CD8-positive, alpha-beta memory T cell (primary cell): ENCODE data around the gene GALNS. TPM values are rescaled to one million over a fixed set of nuclear protein-coding genes. Genes with fewer than 3 reads are reported as not detected.

Source experiments
- CTCF ChIA-PET: fragments of 350-600 bp; sonication (Branson Sonifier 250); formaldehyde crosslinking; loops from one replicate; lab custom pipeline; 2021; ENCODE audit warnings: antibody characterized with exemption; lab: Charles Lee
- POLR2A ChIA-PET: fragments of 350-600 bp; sonication (Branson Sonifier 250); formaldehyde crosslinking; loops from one replicate; lab custom pipeline; 2021; ENCODE audit warnings: antibody characterized with exemption; lab: Charles Lee
- DNase-seq, 5 donors: peaks; one replicate each; pipeline versions ENCODE4 v3.0.0 to v3.0.0-alpha.2; 2020 to 2022; ENCODE audit warnings: mixed read lengths in 1 of 5
- H3K27ac ChIP-seq: one replicate; pipeline ENCODE4 v1.7.0; 2013; ENCODE audit warnings: low read depth, mild to moderate bottlenecking, low read length, moderate library complexity
- H3K27me3 ChIP-seq: 2 replicates; pipeline ENCODE4 v1.7.0; 2013; ENCODE audit warnings: low read length, mild to moderate bottlenecking; ENCODE audit not compliant: insufficient read depth, poor library complexity, severe bottlenecking
- H3K36me3 ChIP-seq: 2 replicates; pipeline ENCODE4 v1.7.0; 2013; ENCODE audit warnings: mild to moderate bottlenecking, low read length, moderate library complexity; ENCODE audit not compliant: insufficient read depth
- H3K4me1 ChIP-seq: 2 replicates; pipeline ENCODE4 v1.7.0; 2013; ENCODE audit warnings: mild to moderate bottlenecking, low read length, moderate library complexity; ENCODE audit not compliant: insufficient read depth
- H3K4me3 ChIP-seq: 2 replicates; pipeline ENCODE4 v1.7.0; 2013; ENCODE audit warnings: mild to moderate bottlenecking, low read length
- H3K9me3 ChIP-seq: 2 replicates; pipeline ENCODE4 v1.7.0; 2013; ENCODE audit warnings: mild to moderate bottlenecking, low read length
- H3K27ac Mint-ChIP-seq, 8 donors: one replicate each; pipeline ENCODE4 v1.8.0; 2020 to 2021; ENCODE audit warnings: mixed read lengths in 8 of 8, mild to moderate bottlenecking in 6 of 8, inconsistent platforms in 3 of 8, moderate library complexity in 3 of 8
- H3K27me3 Mint-ChIP-seq, 2 donors: one replicate each; pipeline ENCODE4 v1.8.0; 2020 to 2021; ENCODE audit warnings: mixed read lengths in 2 of 2, mild to moderate bottlenecking in 1 of 2, moderate library complexity in 1 of 2
- H3K36me3 Mint-ChIP-seq, 3 donors: one replicate each; pipeline ENCODE4 v1.8.0; 2020 to 2021; ENCODE audit warnings: mixed read lengths in 3 of 3, inconsistent platforms in 1 of 3, mild to moderate bottlenecking in 1 of 3
- H3K4me1 Mint-ChIP-seq, 3 donors: one replicate each; pipeline ENCODE4 v1.8.0; 2020 to 2021; ENCODE audit warnings: mixed read lengths in 3 of 3, inconsistent platforms in 1 of 3, mild to moderate bottlenecking in 1 of 3
- H3K4me3 Mint-ChIP-seq, 7 donors: one replicate each; pipeline ENCODE4 v1.8.0; 2020 to 2021; ENCODE audit warnings: mixed read lengths in 7 of 7, mild to moderate bottlenecking in 6 of 7, moderate library complexity in 4 of 7, inconsistent platforms in 2 of 7
- H3K9me3 Mint-ChIP-seq, 5 donors: one replicate each; pipeline ENCODE4 v1.8.0; 2020 to 2022; ENCODE audit warnings: mixed read lengths in 5 of 5, mild to moderate bottlenecking in 3 of 5, moderate library complexity in 2 of 5, inconsistent platforms in 1 of 5
- polyA plus RNA-seq: library from polyadenylated mRNA; unstranded; fragments of 300-500 nt; fragmentation: Illumina TruSeq; gene quantifications from one replicate; pipeline ENCODE4 v1.2.3, GENCODE V29; 2021
- total RNA-seq, 2 experiments: library from RNA; stranded (reverse); gene quantifications; one replicate each; pipeline ENCODE4 v1.2.3, GENCODE V29; 2021

GALNS gene
- total and polyA plus RNA-seq, 3 experiments from 2014 or later = 13.0 to 22.5 (median 19.2) TPM

DNA sequence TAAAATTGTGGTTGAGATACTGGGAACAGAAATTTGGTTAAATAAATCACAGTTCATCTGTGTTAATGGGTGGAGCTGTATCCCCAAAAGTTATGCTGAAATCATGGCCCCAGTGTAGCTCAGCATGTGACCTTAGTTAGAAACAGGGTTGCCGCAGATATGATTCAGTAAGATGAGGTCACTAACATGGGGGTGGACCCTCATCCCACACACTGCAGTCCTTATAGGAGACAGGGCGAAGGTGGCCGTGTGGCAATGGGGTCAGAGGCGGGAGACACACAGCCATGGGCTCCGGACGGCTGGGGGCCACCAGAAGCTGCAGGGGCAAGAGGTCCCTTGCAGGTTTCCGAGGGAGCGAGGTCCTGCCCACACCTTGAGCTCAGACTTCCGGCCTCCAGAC is 10.7 kb downstream of the GALNS start:
- Mint-ChIP-seq H3K9me3 (no peaks in the 10 kb centered on the region), H3K27ac (no peak overlapping the region), H3K36me3 (peaks cover 0 to 41% (median 0%) of the 10 kb centered on the region in 3 donors), H3K27me3 (no peaks in the 10 kb centered on the region), H3K4me1 (peaks cover 0 to 7% (median 0%) of the 10 kb centered on the region in 3 donors), H3K4me3 (no peak overlapping the region)
- Histone ChIP-seq H3K36me3 (no peaks in the 10 kb centered on the region), H3K4me1 (no peaks in the 10 kb centered on the region), H3K4me3 (no peak overlapping the region), H3K9me3 (no peaks in the 10 kb centered on the region), H3K27me3 (no peaks in the 10 kb centered on the region), H3K27ac (no peak overlapping the region)
- ChIA-PET POLR2A (interaction anchor here (0.7 to 0.9 kb wide), 2 partner anchors 33 to 84 kb away, joined by 3 to 9 read pairs; no protein-coding TSS in a partner anchor), CTCF (no interaction called here)
- DNase-seq = no peak

DNA sequence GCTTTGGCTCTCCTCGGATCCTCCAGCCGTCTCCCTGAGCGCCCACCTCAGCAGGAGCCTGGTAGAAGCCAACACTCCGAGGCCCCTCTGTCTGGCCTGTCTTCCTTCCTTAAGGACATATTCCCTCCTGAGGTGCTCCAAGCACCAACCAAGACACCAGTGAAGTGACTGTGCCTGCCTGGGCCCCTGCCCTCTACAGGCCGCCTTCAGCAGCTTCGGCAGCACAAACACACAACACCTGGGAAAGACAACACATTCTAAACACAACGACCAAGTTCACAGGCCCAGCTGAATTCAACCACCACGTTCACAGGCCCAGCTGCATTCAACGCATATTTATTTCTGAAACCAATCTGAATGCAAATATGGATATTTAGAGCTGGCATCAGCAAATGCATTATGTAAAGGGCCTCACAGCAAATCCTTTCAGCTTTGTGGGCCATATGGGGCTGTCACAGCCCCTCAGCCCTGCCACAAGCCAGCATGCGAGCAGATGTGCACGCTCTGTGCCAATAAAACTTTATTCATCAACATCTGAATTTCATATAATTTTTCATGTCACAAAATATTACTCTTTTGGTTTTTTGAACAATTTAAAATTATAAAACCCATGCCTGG is 12.2 kb downstream of the GALNS start:
- no peak for DNase-seq
- H3K27me3 Mint-ChIP-seq = no peaks in the 10 kb centered on the region
- ChIA-PET POLR2A (no interaction called here), CTCF (no interaction called here)
- no peak overlapping the region for H3K4me3 ChIP-seq
- no peaks in the 10 kb centered on the region for H3K4me1 ChIP-seq
- H3K9me3 ChIP-seq = no peaks in the 10 kb centered on the region
- no peak overlapping the region for H3K27ac ChIP-seq
- no peak overlapping the region for H3K4me3 Mint-ChIP-seq
- H3K4me1 Mint-ChIP-seq = peaks cover 0 to 7% (median 0%) of the 10 kb centered on the region in 3 donors
- H3K36me3 Mint-ChIP-seq = peaks cover 0 to 43% (median 3%) of the 10 kb centered on the region in 3 donors
- H3K27me3 ChIP-seq = no peaks in the 10 kb centered on the region
- H3K36me3 ChIP-seq = no peaks in the 10 kb centered on the region
- H3K9me3 Mint-ChIP-seq = no peaks in the 10 kb centered on the region
- no peak overlapping the region for H3K27ac Mint-ChIP-seq

DNA sequence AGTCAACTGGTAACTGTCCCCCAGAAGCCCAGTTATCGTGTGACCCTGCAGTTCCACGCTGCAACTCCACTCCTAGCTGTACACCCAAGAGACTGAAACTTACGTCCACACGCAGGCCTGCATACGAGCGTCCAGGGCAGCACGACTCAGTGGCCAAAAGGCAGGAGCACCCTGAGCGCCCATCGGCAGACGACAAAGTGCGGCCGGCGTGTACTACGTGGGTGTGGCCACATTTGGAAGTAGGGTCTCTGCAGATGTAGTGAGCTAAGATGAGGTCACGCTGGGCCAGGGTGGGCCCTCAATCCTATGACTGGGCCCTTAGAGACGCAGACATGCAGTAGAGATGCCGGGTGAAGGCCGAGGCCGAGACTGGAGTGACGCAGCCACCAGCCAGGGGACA is 13.5 kb downstream of the GALNS start:
- DNase-seq = no peak
- no peak overlapping the region for H3K4me3 Mint-ChIP-seq

DNA sequence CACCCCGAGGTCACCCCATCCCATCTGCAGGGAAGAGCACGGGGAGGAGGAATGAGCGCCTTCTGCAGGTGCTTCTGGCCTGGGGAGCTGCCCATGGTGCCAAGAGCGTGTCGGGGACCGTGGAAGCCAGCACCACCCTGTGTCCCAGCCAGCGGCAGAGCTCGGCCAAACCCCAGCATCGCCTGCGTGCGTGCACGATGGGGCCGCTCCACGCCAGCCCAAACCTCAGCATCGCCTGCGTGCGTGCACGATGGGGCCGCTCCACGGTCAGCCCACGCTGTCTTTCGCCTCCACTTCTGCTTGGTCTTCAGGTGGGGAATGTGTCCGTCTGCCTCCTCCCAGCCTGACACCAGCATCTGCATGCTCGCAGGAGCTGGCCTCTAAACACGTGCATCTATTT is 13.9 kb downstream of the GALNS start:
- Mint-ChIP-seq H3K27me3 (no peaks in the 10 kb centered on the region), H3K4me3 (no peak overlapping the region), H3K9me3 (no peaks in the 10 kb centered on the region), H3K27ac (peak overlapping the region in 1 of 8 donors; percentile 32), H3K4me1 (peaks cover 0 to 7% (median 0%) of the 10 kb centered on the region in 3 donors), H3K36me3 (peaks cover 0 to 43% (median 3%) of the 10 kb centered on the region in 3 donors)
- Histone ChIP-seq H3K36me3 (no peaks in the 10 kb centered on the region), H3K4me1 (no peaks in the 10 kb centered on the region), H3K9me3 (no peaks in the 10 kb centered on the region), H3K27ac (no peak overlapping the region), H3K4me3 (no peak overlapping the region), H3K27me3 (no peaks in the 10 kb centered on the region)
- ChIA-PET POLR2A (no interaction called here), CTCF (no interaction called here)
- no peak for DNase-seq

More for the DNA sequence above, 13.5 kb downstream of the GALNS start:
- Histone ChIP-seq H3K27me3 (no peaks in the 10 kb centered on the region), H3K4me1 (no peaks in the 10 kb centered on the region), H3K4me3 (no peak overlapping the region), H3K9me3 (no peaks in the 10 kb centered on the region), H3K36me3 (no peaks in the 10 kb centered on the region), H3K27ac (no peak overlapping the region)
- Mint-ChIP-seq H3K27ac (peak overlapping the region in 1 of 8 donors; percentile 32), H3K27me3 (no peaks in the 10 kb centered on the region), H3K36me3 (peaks cover 0 to 46% (median 3%) of the 10 kb centered on the region in 3 donors), H3K4me1 (peaks cover 0 to 7% (median 0%) of the 10 kb centered on the region in 3 donors), H3K9me3 (no peaks in the 10 kb centered on the region)
- ChIA-PET POLR2A (no interaction called here), CTCF (no interaction called here)

DNA sequence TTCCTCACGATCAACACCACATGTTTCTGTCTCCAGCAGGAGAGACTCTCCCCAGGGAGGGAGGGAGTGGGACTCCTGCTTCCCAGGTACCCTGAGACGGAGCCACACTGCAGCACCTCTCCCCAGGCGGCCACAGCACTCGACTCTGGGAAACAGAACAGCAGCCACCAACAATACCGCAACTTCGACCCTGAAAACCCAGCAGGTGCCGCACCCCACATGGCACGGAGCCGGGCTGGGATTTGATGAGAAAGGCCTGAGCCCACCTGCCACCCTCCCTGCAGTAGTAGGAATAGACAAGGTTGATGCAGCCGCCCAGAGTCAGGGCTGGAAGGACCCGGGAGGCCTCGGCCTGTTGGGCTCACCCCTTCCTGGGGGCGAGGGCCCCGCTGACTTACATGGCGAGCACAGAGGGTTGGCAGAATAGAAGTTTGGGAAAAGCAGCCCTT is 14.4 kb downstream of the GALNS start:
- peaks cover 0 to 39% (median 3%) of the 10 kb centered on the region in 3 donors for H3K36me3 Mint-ChIP-seq
- no peaks in the 10 kb centered on the region for H3K9me3 Mint-ChIP-seq
- no peaks in the 10 kb centered on the region for H3K27me3 Mint-ChIP-seq
- Histone ChIP-seq H3K4me1 (no peaks in the 10 kb centered on the region), H3K27ac (no peak overlapping the region), H3K27me3 (no peaks in the 10 kb centered on the region), H3K4me3 (no peak overlapping the region), H3K9me3 (no peaks in the 10 kb centered on the region), H3K36me3 (no peaks in the 10 kb centered on the region)
- POLR2A ChIA-PET = no interaction called here
- peaks cover 0 to 7% (median 0%) of the 10 kb centered on the region in 3 donors for H3K4me1 Mint-ChIP-seq
- CTCF ChIA-PET = no interaction called here
- H3K27ac Mint-ChIP-seq = no peak overlapping the region
- DNase-seq = no peak
- no peak overlapping the region for H3K4me3 Mint-ChIP-seq

DNA sequence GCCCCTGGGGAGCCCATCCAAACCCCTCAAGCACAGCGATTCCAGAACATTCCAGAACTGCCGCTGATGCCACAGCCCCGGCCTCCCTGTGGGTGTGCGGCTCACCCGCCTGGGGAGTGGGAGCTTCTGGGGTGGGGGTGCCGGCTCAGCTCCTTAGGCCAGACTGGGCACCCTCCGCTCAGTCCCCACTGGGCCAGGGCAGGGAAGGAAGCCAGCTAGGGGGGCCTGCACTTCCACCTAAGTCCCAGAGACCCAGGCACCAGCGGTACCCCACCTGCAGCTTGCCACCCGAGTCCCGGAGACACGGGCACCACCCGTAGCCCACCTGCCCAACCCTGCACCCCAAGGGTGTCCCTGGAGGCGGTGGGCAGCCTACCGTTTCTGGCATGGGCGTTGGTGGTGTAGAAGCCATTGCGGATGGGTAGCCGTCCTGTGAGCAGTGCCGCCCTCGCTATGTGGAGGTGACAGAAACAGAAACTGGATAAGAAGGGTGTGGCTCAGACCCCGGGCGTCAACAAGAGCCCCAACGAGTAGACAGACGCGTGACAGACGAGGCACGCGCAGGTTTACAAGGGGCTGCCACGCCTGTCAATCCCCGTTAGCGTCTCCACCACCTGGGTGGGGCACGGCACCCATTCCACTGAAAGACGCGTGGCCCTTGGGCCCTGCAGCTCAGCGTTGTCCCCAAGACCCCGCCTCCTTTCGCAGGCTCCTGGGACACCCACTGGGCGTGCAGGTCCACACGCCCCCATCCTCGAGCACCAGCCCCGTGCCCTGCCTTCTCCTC is 15.0 kb downstream of the GALNS start:
- no peak overlapping the region for H3K27ac Mint-ChIP-seq
- H3K4me1 Mint-ChIP-seq = peaks cover 0 to 7% (median 0%) of the 10 kb centered on the region in 3 donors
- no peaks in the 10 kb centered on the region for H3K27me3 Mint-ChIP-seq
- ChIA-PET POLR2A (no interaction called here), CTCF (interaction anchor here (0.9 kb wide), 1 partner anchor 7 kb away, joined by 3 read pairs; no protein-coding TSS in a partner anchor)
- no peaks in the 10 kb centered on the region for H3K9me3 ChIP-seq
- H3K4me1 ChIP-seq = no peaks in the 10 kb centered on the region
- no peak overlapping the region for H3K27ac ChIP-seq
- H3K36me3 Mint-ChIP-seq = peaks cover 0 to 41% (median 3%) of the 10 kb centered on the region in 3 donors
- no peaks in the 10 kb centered on the region for H3K36me3 ChIP-seq
- no peak for DNase-seq
- H3K4me3 ChIP-seq = no peak overlapping the region
- H3K4me3 Mint-ChIP-seq = peak overlapping the region in 1 of 7 donors; percentile 27
- H3K27me3 ChIP-seq = no peaks in the 10 kb centered on the region
- no peaks in the 10 kb centered on the region for H3K9me3 Mint-ChIP-seq

DNA sequence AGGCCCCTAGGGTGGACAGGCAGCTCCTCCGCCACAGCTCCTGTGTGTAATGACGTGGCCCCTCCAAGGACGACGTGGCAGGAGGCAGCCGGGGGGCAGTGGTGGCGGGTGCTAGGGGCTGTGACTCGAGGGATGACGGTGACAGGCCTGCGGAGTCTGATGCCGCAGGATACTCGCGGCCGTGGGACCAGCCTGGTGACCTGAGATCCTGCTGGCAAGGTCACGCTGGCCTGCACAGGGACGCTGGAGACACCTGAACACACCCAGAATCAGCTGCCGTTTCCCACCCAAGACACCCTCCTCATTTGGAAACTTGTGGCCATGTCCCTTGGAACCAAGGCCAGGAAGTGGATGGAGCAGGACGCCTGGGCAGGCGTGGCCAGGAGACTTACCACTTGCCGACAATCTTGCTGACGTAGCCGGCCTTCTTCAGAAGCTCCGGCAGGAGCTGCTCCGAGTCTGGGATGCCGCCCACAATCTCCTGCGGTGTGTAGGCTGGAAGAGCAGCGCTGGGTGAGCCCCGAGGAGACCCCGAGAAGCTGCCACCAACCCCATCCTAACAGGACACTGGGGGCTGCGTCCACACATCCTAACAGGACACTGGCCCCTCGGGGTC is 16.0 kb downstream of the GALNS start:
- H3K27me3 Mint-ChIP-seq = no peaks in the 10 kb centered on the region
- peaks cover 0 to 4% (median 0%) of the 10 kb centered on the region in 3 donors for H3K4me1 Mint-ChIP-seq
- peaks cover 0 to 36% (median 3%) of the 10 kb centered on the region in 3 donors for H3K36me3 Mint-ChIP-seq
- H3K27ac Mint-ChIP-seq = no peak overlapping the region
- Histone ChIP-seq H3K36me3 (no peaks in the 10 kb centered on the region), H3K9me3 (no peaks in the 10 kb centered on the region), H3K27ac (no peak overlapping the region), H3K4me3 (no peak overlapping the region), H3K27me3 (no peaks in the 10 kb centered on the region), H3K4me1 (no peaks in the 10 kb centered on the region)
- no peaks in the 10 kb centered on the region for H3K9me3 Mint-ChIP-seq
- CTCF ChIA-PET = interaction anchor here (0.9 kb wide), 1 partner anchor 8 kb away, joined by 3 read pairs; no protein-coding TSS in a partner anchor
- no peak overlapping the region for H3K4me3 Mint-ChIP-seq
- DNase-seq = no peak
- POLR2A ChIA-PET = no interaction called here
